ENCODE measurements around the gene PNPO. TPM values are rescaled to one million over a fixed set of nuclear protein-coding genes. Genes with fewer than 3 reads are reported as not detected.

Gene PNPO
- total and polyA plus RNA-seq, 2 of the 13 experiments (the other 11 are each of a cell fraction or from before 2014, with no cell fraction given), result 47.9 to 63.3 TPM

- TF ChIP-seq, protein P1, sequence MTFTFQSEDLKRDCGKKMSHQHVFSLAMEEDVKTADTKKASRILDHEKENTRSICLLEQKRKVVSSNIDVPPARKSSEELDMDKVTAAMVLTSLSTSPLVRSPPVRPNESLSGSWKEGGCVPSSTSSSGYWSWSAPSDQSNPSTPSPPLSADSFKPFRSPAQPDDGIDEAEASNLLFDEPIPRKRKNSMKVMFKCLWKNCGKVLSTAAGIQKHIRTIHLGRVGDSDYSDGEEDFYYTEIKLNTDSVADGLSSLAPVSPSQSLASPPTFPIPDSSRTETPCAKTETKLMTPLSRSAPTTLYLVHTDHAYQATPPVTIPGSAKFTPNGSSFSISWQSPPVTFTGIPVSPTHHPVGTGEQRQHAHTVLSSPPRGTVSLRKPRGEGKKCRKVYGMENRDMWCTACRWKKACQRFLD (CRISPR knock-in tag; IDR thresholded peaks at IDR 0.05; ENCODE audit: borderline replicate concordance), result peak; percentile 95; the same call in 1 of the 2 replicates
- TF ChIP-seq HOMEZ (CRISPR knock-in tag; IDR thresholded peaks at IDR 0.05; ENCODE audit: low read depth) (peak; percentile 74), ZNF280B (CRISPR knock-in tag; IDR thresholded peaks at IDR 0.05; ENCODE audit: borderline replicate concordance) (peak; percentile 95), PRMT3 (CRISPR knock-in tag; IDR thresholded peaks at IDR 0.05; ENCODE audit: borderline replicate concordance, low read depth) (no peak; the same call in 1 of the 2 replicates), ZNF33A (CRISPR knock-in tag; IDR thresholded peaks at IDR 0.05; ENCODE audit: borderline replicate concordance) (no peak), ZNF547 (CRISPR knock-in tag; IDR thresholded peaks at IDR 0.05) (peak; percentile 97), MIXL1 (CRISPR knock-in tag; IDR thresholded peaks at IDR 0.05) (peak; percentile 78), NR3C1 (CRISPR knock-in tag; IDR thresholded peaks at IDR 0.05) (no peak), HDAC1 (CRISPR knock-in tag; IDR thresholded peaks at IDR 0.05) (peak; percentile 79), KLF13 (CRISPR knock-in tag; IDR thresholded peaks at IDR 0.05) (peak; percentile 96), ATF6 (CRISPR knock-in tag; conservative IDR thresholded peaks at IDR 0.05) (no peak; the same call in 1 of the 2 replicates), ZNF12 (CRISPR knock-in tag; IDR thresholded peaks at IDR 0.05) (no peak; the same call in none of the 2 replicates), BCL6 (CRISPR knock-in tag; IDR thresholded peaks at IDR 0.05) (peak; percentile 47; the same call in 1 of the 2 replicates), ZNF691 (CRISPR knock-in tag; IDR thresholded peaks at IDR 0.05; ENCODE audit: borderline replicate concordance, low read depth) (no peak; the same call in 1 of the 2 replicates), TAF1 (CRISPR knock-in tag; IDR thresholded peaks at IDR 0.05) (peak; percentile 92), AHR (CRISPR knock-in tag; IDR thresholded peaks at IDR 0.05) (peak; percentile 98)
- TF ChIP-seq, protein P2, sequence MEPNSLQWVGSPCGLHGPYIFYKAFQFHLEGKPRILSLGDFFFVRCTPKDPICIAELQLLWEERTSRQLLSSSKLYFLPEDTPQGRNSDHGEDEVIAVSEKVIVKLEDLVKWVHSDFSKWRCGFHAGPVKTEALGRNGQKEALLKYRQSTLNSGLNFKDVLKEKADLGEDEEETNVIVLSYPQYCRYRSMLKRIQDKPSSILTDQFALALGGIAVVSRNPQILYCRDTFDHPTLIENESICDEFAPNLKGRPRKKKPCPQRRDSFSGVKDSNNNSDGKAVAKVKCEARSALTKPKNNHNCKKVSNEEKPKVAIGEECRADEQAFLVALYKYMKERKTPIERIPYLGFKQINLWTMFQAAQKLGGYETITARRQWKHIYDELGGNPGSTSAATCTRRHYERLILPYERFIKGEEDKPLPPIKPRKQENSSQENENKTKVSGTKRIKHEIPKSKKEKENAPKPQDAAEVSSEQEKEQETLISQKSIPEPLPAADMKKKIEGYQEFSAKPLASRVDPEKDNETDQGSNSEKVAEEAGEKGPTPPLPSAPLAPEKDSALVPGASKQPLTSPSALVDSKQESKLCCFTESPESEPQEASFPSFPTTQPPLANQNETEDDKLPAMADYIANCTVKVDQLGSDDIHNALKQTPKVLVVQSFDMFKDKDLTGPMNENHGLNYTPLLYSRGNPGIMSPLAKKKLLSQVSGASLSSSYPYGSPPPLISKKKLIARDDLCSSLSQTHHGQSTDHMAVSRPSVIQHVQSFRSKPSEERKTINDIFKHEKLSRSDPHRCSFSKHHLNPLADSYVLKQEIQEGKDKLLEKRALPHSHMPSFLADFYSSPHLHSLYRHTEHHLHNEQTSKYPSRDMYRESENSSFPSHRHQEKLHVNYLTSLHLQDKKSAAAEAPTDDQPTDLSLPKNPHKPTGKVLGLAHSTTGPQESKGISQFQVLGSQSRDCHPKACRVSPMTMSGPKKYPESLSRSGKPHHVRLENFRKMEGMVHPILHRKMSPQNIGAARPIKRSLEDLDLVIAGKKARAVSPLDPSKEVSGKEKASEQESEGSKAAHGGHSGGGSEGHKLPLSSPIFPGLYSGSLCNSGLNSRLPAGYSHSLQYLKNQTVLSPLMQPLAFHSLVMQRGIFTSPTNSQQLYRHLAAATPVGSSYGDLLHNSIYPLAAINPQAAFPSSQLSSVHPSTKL (CRISPR knock-in tag; IDR thresholded peaks at IDR 0.05), result peak; percentile 69
These were observed 29.5 kb downstream of the PNPO start, which contains the start of gene CDK5RAP3 (continued) for GRCh38 chr17:47970725-47971499.
